Hepatocyte (in vitro differentiated cells): ENCODE measurements around the gene ASAP2. TPM values are rescaled to one million over a fixed set of nuclear protein-coding genes. Genes with fewer than 3 reads are reported as not detected.

Experiments used
- DNase-seq: peaks from one replicate; pipeline ENCODE4 v3.0.0-alpha.2; 2016; ENCODE audit warnings: low spot score
- H2AFZ ChIP-seq: fragments of 200-600 bp; sonication (generic); 2 replicates; pipeline ENCODE4 v1.6.0; 2016; ENCODE audit warnings: antibody characterized with exemption, mild to moderate bottlenecking
- H3K27ac ChIP-seq: fragments of 200-600 bp; sonication (generic); 2 replicates; pipeline ENCODE4 v1.5.1; 2016; ENCODE audit warnings: mild to moderate bottlenecking
- H3K27me3 ChIP-seq: fragments of 200-600 bp; sonication (generic); 2 replicates; pipeline ENCODE4 v1.6.1; 2016
- H3K36me3 ChIP-seq: fragments of 200-600 bp; sonication (generic); replicated peaks from 2 replicates; pipeline ENCODE4 v1.5.1; 2016; ENCODE audit warnings: low read depth; ENCODE audit not compliant: insufficient read depth
- H3K4me1 ChIP-seq: fragments of 200-600 bp; sonication (generic); 2 replicates; pipeline ENCODE4 v1.5.1; 2016; ENCODE audit warnings: mild to moderate bottlenecking, moderate library complexity; ENCODE audit not compliant: insufficient read depth
- H3K4me2 ChIP-seq: fragments of 200-600 bp; sonication (generic); 2 replicates; pipeline ENCODE4 v1.6.0; 2016
- H3K4me3 ChIP-seq: fragments of 200-600 bp; sonication (generic); 2 replicates; pipeline ENCODE4 v1.5.1; 2016; ENCODE audit warnings: mild to moderate bottlenecking
- H3K79me2 ChIP-seq: fragments of 200-600 bp; sonication (generic); 2 replicates; pipeline ENCODE4 v1.6.0; 2017; ENCODE audit warnings: mild to moderate bottlenecking
- H3K9me2 ChIP-seq: fragments of 200-600 bp; sonication (generic); replicated peaks from 2 replicates; pipeline ENCODE4 v1.6.0; 2017; ENCODE audit warnings: mild to moderate bottlenecking; ENCODE audit not compliant: insufficient read depth
- H3K9me3 ChIP-seq: fragments of 200-600 bp; sonication (generic); 2 replicates; pipeline ENCODE4 v1.5.1; 2016; ENCODE audit warnings: low read depth, mild to moderate bottlenecking
- H4K20me1 ChIP-seq: fragments of 200-600 bp; sonication (generic); 2 replicates; pipeline ENCODE4 v1.6.0; 2016; ENCODE audit warnings: mild to moderate bottlenecking; ENCODE audit not compliant: insufficient read depth, poor library complexity, severe bottlenecking
- EZH2 ChIP-seq: fragments of 200-600 bp; sonication (generic); IDR thresholded peaks from 2 replicates; pipeline ENCODE4 v1.6.1; 2016; ENCODE audit warnings: antibody characterized with exemption, mild to moderate bottlenecking, borderline replicate concordance
- EZH2phosphoT487 ChIP-seq: fragments of 200-600 bp; sonication (generic); IDR thresholded peaks from one replicate; pipeline ENCODE4 v1.6.1; 2018; ENCODE audit warnings: antibody characterized with exemption, mild to moderate bottlenecking, low read depth, moderate library complexity; ENCODE audit not compliant: unreplicated experiment, severe bottlenecking
- WGBS: methylation state at CpG from one replicate; pipeline ENCODE4 v1.1.6; 2016; ENCODE audit warnings: low lambda C conversion rate; ENCODE audit errors: missing lambda C conversion rate; 5-methylcytosine and 5-hydroxymethylcytosine counted together
- polyA plus RNA-seq: library from polyadenylated mRNA; unstranded; fragments of >200 nt; fragmentation: Nextera tagmentation; extraction: Ambion mirVana; gene quantifications from 2 replicates; pipeline ENCODE4 v1.2.1, GENCODE V29; 2016
- total RNA-seq: library from RNA; depleted of rRNA; stranded (reverse); fragments of >200 nt; gene quantifications from 2 replicates; pipeline ENCODE4 v1.2.3, GENCODE V29; 2014
- TF ChIP-seq, protein P1 (sequence below): fragments of 200-600 bp; sonication (generic); IDR thresholded peaks from 2 replicates; pipeline ENCODE4 v1.5.1; 2016; ENCODE audit warnings: antibody characterized with exemption, mild to moderate bottlenecking; ENCODE audit not compliant: poor library complexity

Gene ASAP2
- total and polyA plus RNA-seq, 2 experiments from 2014 or later: 13.7 to 21.3 TPM

DNA sequence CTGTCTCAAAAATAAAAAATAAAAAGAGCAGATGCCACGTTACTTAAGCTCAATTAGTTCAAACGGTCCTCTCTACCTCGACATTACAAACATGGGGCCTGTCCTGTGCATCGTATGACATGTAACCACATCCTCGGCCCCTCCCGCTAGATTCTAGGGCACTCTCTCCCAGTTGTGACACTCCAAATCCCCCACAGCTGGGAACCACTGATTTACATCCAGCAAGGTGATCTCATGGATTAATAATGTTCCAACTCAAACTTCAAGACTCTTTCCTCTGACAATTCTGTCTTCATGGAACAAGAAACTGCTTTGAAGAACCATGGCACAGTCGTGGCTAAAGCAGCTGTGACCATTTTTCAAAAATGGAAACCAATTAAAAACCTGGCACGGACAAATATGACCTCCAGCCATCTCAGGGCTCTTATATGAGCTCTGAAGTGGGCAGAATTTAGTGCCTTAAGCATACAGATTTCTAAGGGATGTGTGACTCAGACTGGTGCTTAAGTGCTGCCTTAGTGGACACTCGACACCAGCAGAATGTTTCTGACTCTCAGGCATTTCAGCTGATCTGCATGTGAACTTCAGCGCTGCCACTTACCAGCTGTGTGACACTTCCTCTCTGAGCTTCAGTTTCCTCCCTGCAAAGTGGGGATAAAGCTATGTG, 31.7 kb upstream of the ASAP2 start:
- Histone ChIP-seq H4K20me1 (no peaks in the 10 kb centered on the region), H3K4me2 (no peak overlapping the region), H3K9me3 (no peaks in the 10 kb centered on the region), H3K4me1 (peaks cover 25% of the 10 kb centered on the region), H3K79me2 (no peaks in the 10 kb centered on the region), H3K4me3 (no peak overlapping the region), H3K27me3 (no peaks in the 10 kb centered on the region), H3K9me2 (no peaks in the 10 kb centered on the region), H2AFZ (no peak overlapping the region), H3K27ac (peak overlapping the region; percentile 39), H3K36me3 (no peaks in the 10 kb centered on the region)
- whole genome bisulfite sequencing: 68% methylated on average over 10 of the region's 10 CpGs
- DNase-seq: peak; percentile 54
- TF ChIP-seq EZH2phosphoT487: no peak
- TF ChIP-seq EZH2: no peak
- TF ChIP-seq, protein P1, sequence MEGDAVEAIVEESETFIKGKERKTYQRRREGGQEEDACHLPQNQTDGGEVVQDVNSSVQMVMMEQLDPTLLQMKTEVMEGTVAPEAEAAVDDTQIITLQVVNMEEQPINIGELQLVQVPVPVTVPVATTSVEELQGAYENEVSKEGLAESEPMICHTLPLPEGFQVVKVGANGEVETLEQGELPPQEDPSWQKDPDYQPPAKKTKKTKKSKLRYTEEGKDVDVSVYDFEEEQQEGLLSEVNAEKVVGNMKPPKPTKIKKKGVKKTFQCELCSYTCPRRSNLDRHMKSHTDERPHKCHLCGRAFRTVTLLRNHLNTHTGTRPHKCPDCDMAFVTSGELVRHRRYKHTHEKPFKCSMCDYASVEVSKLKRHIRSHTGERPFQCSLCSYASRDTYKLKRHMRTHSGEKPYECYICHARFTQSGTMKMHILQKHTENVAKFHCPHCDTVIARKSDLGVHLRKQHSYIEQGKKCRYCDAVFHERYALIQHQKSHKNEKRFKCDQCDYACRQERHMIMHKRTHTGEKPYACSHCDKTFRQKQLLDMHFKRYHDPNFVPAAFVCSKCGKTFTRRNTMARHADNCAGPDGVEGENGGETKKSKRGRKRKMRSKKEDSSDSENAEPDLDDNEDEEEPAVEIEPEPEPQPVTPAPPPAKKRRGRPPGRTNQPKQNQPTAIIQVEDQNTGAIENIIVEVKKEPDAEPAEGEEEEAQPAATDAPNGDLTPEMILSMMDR: no peak

DNA sequence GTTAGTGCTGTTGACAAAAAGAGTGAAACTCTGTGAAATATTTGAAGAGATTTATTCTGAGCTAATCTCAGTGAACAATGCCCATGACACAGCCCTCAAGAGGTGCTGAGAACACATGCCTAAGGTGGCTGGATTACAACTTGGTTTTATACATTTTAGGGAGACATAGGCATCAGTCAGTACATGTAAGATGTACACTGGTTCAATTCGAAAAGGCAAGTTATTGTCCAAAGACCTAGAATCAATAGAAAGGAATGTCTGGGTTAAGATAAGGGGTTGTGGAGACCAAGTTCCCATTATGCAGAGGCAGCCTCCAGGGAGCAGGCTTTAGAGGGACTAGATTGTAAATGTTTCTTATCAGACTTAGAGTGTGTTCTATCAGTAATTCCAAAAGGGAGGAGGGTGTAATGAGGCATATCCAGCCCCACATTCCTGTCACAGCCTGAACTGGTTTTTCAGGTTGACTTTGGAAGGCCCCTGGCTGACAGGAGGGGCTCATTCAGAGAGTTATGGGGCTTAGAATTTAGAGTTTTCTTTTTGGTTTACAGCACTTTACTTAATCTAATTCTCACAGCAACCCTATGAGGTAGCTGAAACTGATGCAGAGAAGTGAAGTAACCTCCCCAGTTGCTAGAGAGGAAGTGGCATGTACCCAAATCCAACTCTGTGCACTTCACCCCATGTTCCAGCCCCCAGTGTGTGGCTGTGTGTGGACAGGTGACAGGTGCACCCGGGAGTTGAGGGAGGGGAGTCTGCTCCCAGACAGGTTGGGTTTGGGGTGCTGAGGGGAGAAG, 28.3 kb upstream of the ASAP2 start:
- TF ChIP-seq, protein P1: no peak
- TF ChIP-seq EZH2 (no peak), EZH2phosphoT487 (no peak)
- Histone ChIP-seq H3K36me3 (no peaks in the 10 kb centered on the region), H3K4me3 (no peak overlapping the region), H3K79me2 (no peaks in the 10 kb centered on the region), H3K4me1 (peaks cover 20% of the 10 kb centered on the region), H3K9me2 (no peaks in the 10 kb centered on the region), H3K4me2 (peak overlapping the region; percentile 57), H4K20me1 (no peaks in the 10 kb centered on the region), H2AFZ (no peak overlapping the region), H3K27ac (peak overlapping the region; percentile 92), H3K9me3 (no peaks in the 10 kb centered on the region), H3K27me3 (no peaks in the 10 kb centered on the region)
- DNase-seq: peak; percentile 54
- 24% methylated on average over 2 of the region's 2 CpGs for WGBS

DNA sequence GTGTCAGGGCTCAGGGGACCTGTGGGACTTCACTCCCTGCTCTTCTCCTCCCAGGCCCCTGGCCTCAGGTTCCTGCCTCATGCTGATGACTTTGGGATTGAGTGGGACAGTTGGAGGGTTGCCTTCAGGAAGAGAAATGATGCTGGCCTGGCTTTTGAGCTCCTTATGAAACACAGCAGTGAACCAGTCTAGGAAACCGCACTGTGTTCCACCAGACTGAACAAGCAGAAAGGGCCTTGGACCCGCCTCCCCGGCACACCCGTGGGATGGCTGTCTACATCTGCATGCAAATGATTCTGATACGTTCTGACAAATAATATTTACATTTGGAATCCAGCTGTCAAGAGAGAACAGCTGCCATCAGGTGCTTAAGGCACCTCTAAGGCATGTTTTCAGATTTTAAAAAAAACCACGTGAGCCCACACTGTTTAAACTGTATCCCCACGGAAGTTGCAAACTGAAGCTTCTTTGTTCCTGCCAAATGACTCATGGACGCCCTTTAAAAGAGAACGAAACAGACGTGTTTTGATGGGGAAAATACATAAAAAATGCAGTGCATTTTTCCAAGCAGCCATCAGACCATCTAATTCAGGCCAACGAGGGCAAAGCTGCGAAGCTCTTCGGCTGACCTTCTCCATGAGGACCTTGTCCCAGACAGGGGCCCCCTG, 27.6 kb upstream of the ASAP2 start:
- no peak for TF ChIP-seq EZH2phosphoT487
- no peak for TF ChIP-seq EZH2
- TF ChIP-seq, protein P1: no peak
- Histone ChIP-seq H3K9me2 (no peaks in the 10 kb centered on the region), H3K27ac (peak overlapping the region; percentile 92), H3K4me3 (no peak overlapping the region), H2AFZ (peak overlapping the region; percentile 10), H3K9me3 (no peaks in the 10 kb centered on the region), H3K36me3 (no peaks in the 10 kb centered on the region), H3K4me1 (peaks cover 20% of the 10 kb centered on the region), H3K79me2 (no peaks in the 10 kb centered on the region), H3K4me2 (peak overlapping the region; percentile 57), H3K27me3 (no peaks in the 10 kb centered on the region), H4K20me1 (no peaks in the 10 kb centered on the region)
- WGBS: 47% methylated on average over 13 of the region's 13 CpGs
- peak; percentile 66 for DNase-seq
